Small intestine (tissue), 7 donors: ENCODE data around the gene SLK. TPM values are rescaled to one million over a fixed set of nuclear protein-coding genes. Genes with fewer than 3 reads are reported as not detected.

ENCODE experiments used
- DNase-seq, 2 donors: peaks; one replicate each; pipeline versions ENCODE4 v3.0.0 to v3.0.0-alpha.2; 2013
- FAIRE-seq: peaks from 2 replicates; lab custom pipeline; 2012; peaks lifted over from hg19 to GRCh38; lab: Jason Lieb, UNC
- H3K27ac ChIP-seq, 3 donors: one replicate each; pipeline ENCODE4 v1.5.1; 2013; ENCODE audit warnings: low read length in 2 of 3, mild to moderate bottlenecking in 2 of 3, control low read depth in 1 of 3, inconsistent platforms in 1 of 3, low read depth in 1 of 3, moderate library complexity in 1 of 3
- H3K27me3 ChIP-seq, 3 donors: one replicate each; pipeline ENCODE4 v1.6.1; 2013; ENCODE audit warnings: low read length in 3 of 3, inconsistent platforms in 1 of 3; ENCODE audit not compliant: control insufficient read depth in 3 of 3, insufficient read depth in 3 of 3
- H3K36me3 ChIP-seq, 3 donors: one replicate each; pipeline ENCODE4 v1.6.1; 2013; ENCODE audit warnings: low read length in 3 of 3, inconsistent platforms in 1 of 3, low read depth in 1 of 3, mild to moderate bottlenecking in 1 of 3, moderate library complexity in 1 of 3; ENCODE audit not compliant: control insufficient read depth in 3 of 3, insufficient read depth in 2 of 3
- H3K4me1 ChIP-seq, 3 donors: one replicate each; pipeline ENCODE4 v1.6.1; 2013; ENCODE audit warnings: low read length in 2 of 3, inconsistent platforms in 1 of 3, low read depth in 1 of 3, mild to moderate bottlenecking in 1 of 3, moderate library complexity in 1 of 3; ENCODE audit not compliant: control insufficient read depth in 3 of 3, insufficient read depth in 2 of 3
- H3K4me3 ChIP-seq, 3 donors: one replicate each; pipeline ENCODE4 v1.5.1; 2013; ENCODE audit warnings: low read length in 3 of 3, control low read depth in 1 of 3, inconsistent platforms in 1 of 3, low read depth in 1 of 3, mild to moderate bottlenecking in 1 of 3, moderate library complexity in 1 of 3
- H3K9me3 ChIP-seq, 2 donors: one replicate each; pipeline ENCODE4 v1.6.1; 2013; ENCODE audit warnings: low read depth in 1 of 2, low read length in 1 of 2; ENCODE audit not compliant: control insufficient read depth in 2 of 2, insufficient read depth in 1 of 2
- WGBS, 3 donors: extraction: QIAGEN DNeasy Blood & Tissue Kit; methylation state at CpG; one replicate each; pipeline ENCODE4 v1.1.7; 2013; 5-methylcytosine and 5-hydroxymethylcytosine counted together
- polyA plus RNA-seq, 4 donors: library from polyadenylated mRNA; stranded (reverse) in 3 of 4; unstranded in 1 of 4; fragments of 200-250 nt in 3 of 4; fragments of 120-200 nt in 1 of 4; gene quantifications; one replicate each; pipeline versions ENCODE4 v1.2.1 to v1.2.3, GENCODE V29; 2013
- donor health status: healthy with polysubstance abuse.
- donor health status: control.
- donor health status: control.
- donor health status: Bipolar disorder and iron deficiency.
- donor health status: healthy.

The SLK gene
- polyA plus RNA-seq, 4 donors, result 11.2 to 33.0 (median 14.3) TPM

- no peak for FAIRE-seq
- H3K4me1 ChIP-seq, result peaks cover 0 to 7% (median 2%) of the 10 kb centered on the region in 3 donors
- H3K4me3 ChIP-seq, result no peak overlapping the region
- H3K9me3 ChIP-seq, result no peaks in the 10 kb centered on the region
- H3K27me3 ChIP-seq, result no peaks in the 10 kb centered on the region
- H3K27ac ChIP-seq, result no peak overlapping the region
- WGBS, 3 donors, result 9 to 31% (median 20%) methylated on average over 3 of the region's 3 CpGs
- no peaks in the 10 kb centered on the region for H3K36me3 ChIP-seq
- DNase-seq, result peak; percentile 59 to 64
Measured at GRCh38 chr10:104076743-104077160, 109.8 kb downstream of the SLK start.

GRCh38 chr10:104077247-104077646 lies 110.3 kb downstream of the SLK start:
- Histone ChIP-seq H3K9me3 (no peaks in the 10 kb centered on the region), H3K27me3 (no peaks in the 10 kb centered on the region), H3K4me1 (peaks cover 0 to 7% (median 2%) of the 10 kb centered on the region in 3 donors), H3K4me3 (no peak overlapping the region), H3K36me3 (no peaks in the 10 kb centered on the region), H3K27ac (no peak overlapping the region)
- DNase-seq (no peak), FAIRE-seq (no peak)
- 32 to 70% (median 52%) methylated on average over 3 of the region's 3 CpGs for WGBS, 3 donors

DNA sequence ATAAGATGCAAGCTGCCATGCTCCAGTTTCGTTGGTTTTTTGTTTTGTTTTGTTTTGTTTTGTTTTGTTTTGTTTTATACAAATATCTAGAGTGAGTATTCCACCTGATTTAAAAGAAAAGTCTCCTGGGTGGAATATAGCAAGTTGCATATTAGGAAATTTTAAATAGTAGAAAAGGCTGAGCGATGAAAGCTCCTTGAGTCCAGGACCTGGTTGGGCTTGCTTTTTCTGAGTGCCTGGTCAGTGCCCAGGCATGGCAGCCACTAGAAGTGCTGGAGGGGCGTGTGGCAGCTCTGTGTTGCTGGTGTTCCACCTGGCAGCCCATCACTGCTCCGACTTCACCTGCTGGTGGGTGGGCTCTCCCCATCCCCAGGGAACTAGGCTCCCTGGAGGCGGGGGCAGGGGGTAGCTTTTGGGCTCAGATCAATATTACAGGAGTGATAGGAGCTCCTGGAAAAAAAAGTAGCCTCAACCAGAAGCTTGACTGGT lies 110.8 kb downstream of the SLK start:
- H3K27ac ChIP-seq, result no peak overlapping the region
- H3K36me3 ChIP-seq, result no peaks in the 10 kb centered on the region
- H3K9me3 ChIP-seq, result no peaks in the 10 kb centered on the region
- DNase-seq (no peak), FAIRE-seq (no peak)
- no peaks in the 10 kb centered on the region for H3K27me3 ChIP-seq
- WGBS, 3 donors, result 76 to 78% (median 77%) methylated on average over 5 of the region's 5 CpGs
- no peak overlapping the region for H3K4me3 ChIP-seq
- H3K4me1 ChIP-seq, result peaks cover 0 to 7% (median 2%) of the 10 kb centered on the region in 3 donors

Other genes with a start within 250 kb of the SLK start
- gene SH3PXD2A, start 111.6 kb upstream of the SLK start, polyA plus RNA-seq, result 10 to 100 TPM in 1 of 4 donors, 1 to 10 TPM in 3; 2.2 to 28.3 (median 8.7) TPM
- gene STN1, start 49.0 kb upstream of the SLK start, polyA plus RNA-seq, result 10 to 100 TPM; 11.2 to 18.1 (median 14.9) TPM
- 10 to 100 TPM in 3 of 4 donors, 1 to 10 TPM in 1; 4.9 to 78.1 (median 35.5) TPM for gene COL17A1, start 118.7 kb downstream of the SLK start, polyA plus RNA-seq
- gene SFR1, start 155.0 kb downstream of the SLK start, polyA plus RNA-seq, result 10 to 100 TPM in 1 of 4 donors, 1 to 10 TPM in 3; 3.1 to 10.6 (median 7.4) TPM